CD8-positive, alpha-beta memory T cell (primary cell): ENCODE results near the gene SERPING1. TPM values are rescaled to one million over a fixed set of nuclear protein-coding genes. Genes with fewer than 3 reads are reported as not detected.

Experiments used
- CTCF ChIA-PET: fragments of 350-600 bp; sonication (Branson Sonifier 250); formaldehyde crosslinking; loops from one replicate; lab custom pipeline; 2021; ENCODE audit warnings: antibody characterized with exemption; lab: Charles Lee
- POLR2A ChIA-PET: fragments of 350-600 bp; sonication (Branson Sonifier 250); formaldehyde crosslinking; loops from one replicate; lab custom pipeline; 2021; ENCODE audit warnings: antibody characterized with exemption; lab: Charles Lee
- DNase-seq, 5 donors: peaks; one replicate each; pipeline versions ENCODE4 v3.0.0 to v3.0.0-alpha.2; 2020 to 2022; ENCODE audit warnings: mixed read lengths in 1 of 5
- H3K27ac ChIP-seq: one replicate; pipeline ENCODE4 v1.7.0; 2013; ENCODE audit warnings: low read depth, mild to moderate bottlenecking, low read length, moderate library complexity
- H3K27me3 ChIP-seq: 2 replicates; pipeline ENCODE4 v1.7.0; 2013; ENCODE audit warnings: low read length, mild to moderate bottlenecking; ENCODE audit not compliant: insufficient read depth, poor library complexity, severe bottlenecking
- H3K36me3 ChIP-seq: 2 replicates; pipeline ENCODE4 v1.7.0; 2013; ENCODE audit warnings: mild to moderate bottlenecking, low read length, moderate library complexity; ENCODE audit not compliant: insufficient read depth
- H3K4me1 ChIP-seq: 2 replicates; pipeline ENCODE4 v1.7.0; 2013; ENCODE audit warnings: mild to moderate bottlenecking, low read length, moderate library complexity; ENCODE audit not compliant: insufficient read depth
- H3K4me3 ChIP-seq: 2 replicates; pipeline ENCODE4 v1.7.0; 2013; ENCODE audit warnings: mild to moderate bottlenecking, low read length
- H3K9me3 ChIP-seq: 2 replicates; pipeline ENCODE4 v1.7.0; 2013; ENCODE audit warnings: mild to moderate bottlenecking, low read length
- H3K27ac Mint-ChIP-seq, 8 donors: one replicate each; pipeline ENCODE4 v1.8.0; 2020 to 2021; ENCODE audit warnings: mixed read lengths in 8 of 8, mild to moderate bottlenecking in 6 of 8, inconsistent platforms in 3 of 8, moderate library complexity in 3 of 8
- H3K27me3 Mint-ChIP-seq, 2 donors: one replicate each; pipeline ENCODE4 v1.8.0; 2020 to 2021; ENCODE audit warnings: mixed read lengths in 2 of 2, mild to moderate bottlenecking in 1 of 2, moderate library complexity in 1 of 2
- H3K36me3 Mint-ChIP-seq, 3 donors: one replicate each; pipeline ENCODE4 v1.8.0; 2020 to 2021; ENCODE audit warnings: mixed read lengths in 3 of 3, inconsistent platforms in 1 of 3, mild to moderate bottlenecking in 1 of 3
- H3K4me1 Mint-ChIP-seq, 3 donors: one replicate each; pipeline ENCODE4 v1.8.0; 2020 to 2021; ENCODE audit warnings: mixed read lengths in 3 of 3, inconsistent platforms in 1 of 3, mild to moderate bottlenecking in 1 of 3
- H3K4me3 Mint-ChIP-seq, 7 donors: one replicate each; pipeline ENCODE4 v1.8.0; 2020 to 2021; ENCODE audit warnings: mixed read lengths in 7 of 7, mild to moderate bottlenecking in 6 of 7, moderate library complexity in 4 of 7, inconsistent platforms in 2 of 7
- H3K9me3 Mint-ChIP-seq, 5 donors: one replicate each; pipeline ENCODE4 v1.8.0; 2020 to 2022; ENCODE audit warnings: mixed read lengths in 5 of 5, mild to moderate bottlenecking in 3 of 5, moderate library complexity in 2 of 5, inconsistent platforms in 1 of 5
- polyA plus RNA-seq: library from polyadenylated mRNA; unstranded; fragments of 300-500 nt; fragmentation: Illumina TruSeq; gene quantifications from one replicate; pipeline ENCODE4 v1.2.3, GENCODE V29; 2021
- total RNA-seq, 2 experiments: library from RNA; stranded (reverse); gene quantifications; one replicate each; pipeline ENCODE4 v1.2.3, GENCODE V29; 2021

Gene SERPING1
- total and polyA plus RNA-seq, 3 experiments from 2014 or later: not detected

DNA sequence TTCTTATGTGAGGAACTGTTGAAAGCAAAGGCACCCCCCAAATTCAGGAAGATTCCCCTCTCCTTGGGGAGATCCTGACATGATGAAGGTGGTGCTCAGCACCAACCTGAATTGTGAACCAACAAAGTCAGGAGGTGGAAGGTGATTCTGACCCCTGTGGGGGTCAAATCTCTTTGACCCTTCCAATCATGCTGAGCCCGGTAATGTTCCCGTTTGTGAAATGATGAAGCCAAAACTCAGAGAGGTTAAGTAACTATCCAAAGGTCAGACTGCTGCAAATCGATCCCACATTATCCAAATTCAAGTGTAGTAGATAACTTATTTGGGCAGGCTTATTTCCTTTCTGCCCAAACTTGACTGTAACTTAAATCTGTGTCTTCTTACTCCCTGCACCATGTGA is 19.1 kb downstream of the SERPING1 start:
- Histone ChIP-seq H3K9me3 (peaks cover 4% of the 10 kb centered on the region), H3K4me1 (no peaks in the 10 kb centered on the region), H3K27me3 (no peaks in the 10 kb centered on the region), H3K4me3 (no peak overlapping the region), H3K36me3 (no peaks in the 10 kb centered on the region), H3K27ac (no peak overlapping the region)
- CTCF ChIA-PET: no interaction called here
- H3K4me3 Mint-ChIP-seq: no peak overlapping the region
- H3K4me1 Mint-ChIP-seq: no peaks in the 10 kb centered on the region
- DNase-seq: no peak
- H3K27ac Mint-ChIP-seq: no peak overlapping the region
- peaks cover 5 to 22% (median 18%) of the 10 kb centered on the region in 5 donors for H3K9me3 Mint-ChIP-seq
- H3K27me3 Mint-ChIP-seq: peaks cover 18 to 24% of the 10 kb centered on the region in 2 donors
- POLR2A ChIA-PET: no interaction called here
- H3K36me3 Mint-ChIP-seq: peaks cover 0 to 7% (median 0%) of the 10 kb centered on the region in 3 donors

DNA sequence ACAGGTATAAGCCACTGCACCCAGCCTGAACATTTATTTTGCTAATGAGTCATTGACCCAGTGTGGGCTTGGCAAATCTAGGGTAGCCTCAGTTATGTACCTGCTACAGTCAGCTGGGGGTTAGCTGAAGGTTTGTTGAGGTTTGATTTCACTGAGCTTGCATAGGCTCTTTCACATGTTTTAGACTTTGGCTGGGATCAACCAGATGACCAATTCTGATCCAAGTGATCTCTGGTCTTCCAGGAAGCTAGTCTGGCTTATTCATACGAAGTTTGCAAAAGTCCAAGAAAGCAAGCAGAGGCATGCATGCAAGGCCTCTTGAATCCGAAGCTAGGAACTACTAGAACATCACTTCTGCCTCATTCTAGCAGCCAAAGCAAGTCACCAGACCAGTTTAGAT is 21.0 kb downstream of the SERPING1 start:
- no peak for DNase-seq
- no peak overlapping the region for H3K4me3 ChIP-seq
- no peak overlapping the region for H3K27ac Mint-ChIP-seq
- peaks cover 23 to 27% of the 10 kb centered on the region in 2 donors for H3K27me3 Mint-ChIP-seq
- peaks cover 5 to 25% (median 21%) of the 10 kb centered on the region in 5 donors for H3K9me3 Mint-ChIP-seq
- H3K4me3 Mint-ChIP-seq: no peak overlapping the region
- no peaks in the 10 kb centered on the region for H3K4me1 Mint-ChIP-seq
- peaks cover 0 to 7% (median 0%) of the 10 kb centered on the region in 3 donors for H3K36me3 Mint-ChIP-seq
- peaks cover 4% of the 10 kb centered on the region for H3K9me3 ChIP-seq
- POLR2A ChIA-PET: no interaction called here
- no peak overlapping the region for H3K27ac ChIP-seq
- CTCF ChIA-PET: interaction anchor here (0.7 to 1.2 kb wide), 2 partner anchors 14 to 125 kb away, joined by 3 read pairs; no protein-coding TSS in a partner anchor
- H3K27me3 ChIP-seq: no peaks in the 10 kb centered on the region
- no peaks in the 10 kb centered on the region for H3K36me3 ChIP-seq
- no peaks in the 10 kb centered on the region for H3K4me1 ChIP-seq

DNA sequence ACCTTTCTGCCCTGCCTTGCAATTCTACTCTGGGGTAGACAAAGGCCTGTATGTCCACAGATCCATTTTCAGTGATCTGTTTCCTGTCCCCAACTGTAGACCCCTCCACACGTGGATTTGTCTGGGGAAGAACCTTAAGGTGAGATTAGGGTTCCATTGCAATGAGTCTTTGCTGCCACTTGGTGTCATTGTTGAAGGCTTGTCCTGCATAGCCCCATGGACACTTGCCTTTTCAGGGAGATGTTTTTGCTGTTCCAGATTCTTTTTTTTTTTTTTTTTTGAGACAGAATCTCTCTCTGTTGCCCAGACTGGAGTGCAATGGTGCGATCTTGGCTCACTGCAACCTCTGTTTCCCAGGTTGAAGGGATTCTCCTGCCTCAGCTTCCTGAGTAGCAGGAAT is 21.8 kb downstream of the SERPING1 start:
- H3K4me1 ChIP-seq: no peaks in the 10 kb centered on the region
- Mint-ChIP-seq H3K4me1 (no peaks in the 10 kb centered on the region), H3K36me3 (peaks cover 0 to 7% (median 0%) of the 10 kb centered on the region in 3 donors), H3K27ac (no peak overlapping the region), H3K27me3 (peaks cover 23 to 26% of the 10 kb centered on the region in 2 donors), H3K4me3 (no peak overlapping the region), H3K9me3 (peaks cover 5 to 25% (median 21%) of the 10 kb centered on the region in 5 donors)
- ChIA-PET POLR2A (no interaction called here), CTCF (interaction anchor here (0.7 kb wide), 1 partner anchor 22 kb away, joined by 4 read pairs; the partner anchor contains the start of gene SERPING1)
- no peak overlapping the region for H3K27ac ChIP-seq
- no peaks in the 10 kb centered on the region for H3K36me3 ChIP-seq
- no peaks in the 10 kb centered on the region for H3K27me3 ChIP-seq
- no peak for DNase-seq
- peaks cover 4% of the 10 kb centered on the region for H3K9me3 ChIP-seq
- H3K4me3 ChIP-seq: no peak overlapping the region

DNA sequence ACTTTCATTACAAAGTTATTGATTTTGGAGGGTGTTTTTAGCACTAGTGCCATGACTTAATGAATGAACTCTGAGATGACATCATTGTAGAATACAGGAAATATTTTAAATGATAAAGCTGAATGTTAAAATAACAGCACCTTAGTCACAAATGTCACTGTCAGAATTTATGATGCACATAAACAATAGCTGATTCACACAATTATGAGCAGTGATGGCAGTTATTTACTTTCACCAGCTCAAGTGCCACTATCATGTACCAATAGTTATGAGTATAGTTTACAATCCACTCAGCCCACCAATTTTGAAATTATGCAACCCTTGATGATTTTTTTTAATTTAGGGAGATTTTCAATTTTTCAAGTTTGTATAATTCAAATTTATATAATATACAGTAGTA is 23.0 kb downstream of the SERPING1 start:
- Mint-ChIP-seq H3K27ac (no peak overlapping the region), H3K36me3 (peaks cover 0 to 7% (median 0%) of the 10 kb centered on the region in 3 donors), H3K9me3 (peaks cover 5 to 25% (median 21%) of the 10 kb centered on the region in 5 donors), H3K27me3 (peaks cover 20 to 26% of the 10 kb centered on the region in 2 donors), H3K4me3 (no peak overlapping the region), H3K4me1 (no peaks in the 10 kb centered on the region)
- Histone ChIP-seq H3K27ac (no peak overlapping the region), H3K36me3 (no peaks in the 10 kb centered on the region), H3K9me3 (peaks cover 4% of the 10 kb centered on the region), H3K27me3 (no peaks in the 10 kb centered on the region), H3K4me3 (no peak overlapping the region), H3K4me1 (no peaks in the 10 kb centered on the region)
- CTCF ChIA-PET: interaction anchor here (1.3 to 1.6 kb wide), 2 partner anchors 21 to 203 kb away, joined by 3 to 4 read pairs; no protein-coding TSS in a partner anchor
- DNase-seq: no peak
- POLR2A ChIA-PET: no interaction called here

DNA sequence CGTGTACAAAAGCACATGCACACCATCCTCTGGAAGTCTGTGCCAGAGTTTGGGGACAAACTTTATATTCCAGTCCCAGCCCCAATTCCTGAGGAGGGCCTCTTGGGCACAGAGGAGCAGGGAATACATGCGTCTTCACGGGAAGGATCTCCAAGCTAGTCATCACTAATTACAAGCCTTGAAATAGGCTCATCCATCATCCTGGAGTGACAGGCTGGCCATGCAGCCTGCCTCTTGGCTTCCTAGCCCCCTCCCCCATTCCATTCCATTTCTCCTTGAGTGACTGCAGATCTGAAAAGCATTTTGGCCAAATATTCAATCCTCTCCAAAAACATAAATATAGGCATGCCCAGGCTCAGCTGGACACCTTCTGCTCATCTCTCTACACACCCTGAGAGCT is 24.8 kb downstream of the SERPING1 start:
- H3K27me3 ChIP-seq: no peaks in the 10 kb centered on the region
- H3K27ac Mint-ChIP-seq: no peak overlapping the region
- peaks cover 5 to 25% (median 21%) of the 10 kb centered on the region in 5 donors for H3K9me3 Mint-ChIP-seq
- no peaks in the 10 kb centered on the region for H3K36me3 ChIP-seq
- H3K27ac ChIP-seq: no peak overlapping the region
- H3K4me1 Mint-ChIP-seq: no peaks in the 10 kb centered on the region
- H3K9me3 ChIP-seq: peaks cover 4% of the 10 kb centered on the region
- peaks cover 0 to 7% (median 0%) of the 10 kb centered on the region in 3 donors for H3K36me3 Mint-ChIP-seq
- ChIA-PET CTCF (interaction anchor here (1.0 kb wide), 1 partner anchor 164 kb away, joined by 3 read pairs; no protein-coding TSS in a partner anchor), POLR2A (no interaction called here)
- H3K4me3 ChIP-seq: no peak overlapping the region
- no peak overlapping the region for H3K4me3 Mint-ChIP-seq
- DNase-seq: no peak
- H3K27me3 Mint-ChIP-seq: peaks cover 14 to 17% of the 10 kb centered on the region in 2 donors
- H3K4me1 ChIP-seq: no peaks in the 10 kb centered on the region

DNA sequence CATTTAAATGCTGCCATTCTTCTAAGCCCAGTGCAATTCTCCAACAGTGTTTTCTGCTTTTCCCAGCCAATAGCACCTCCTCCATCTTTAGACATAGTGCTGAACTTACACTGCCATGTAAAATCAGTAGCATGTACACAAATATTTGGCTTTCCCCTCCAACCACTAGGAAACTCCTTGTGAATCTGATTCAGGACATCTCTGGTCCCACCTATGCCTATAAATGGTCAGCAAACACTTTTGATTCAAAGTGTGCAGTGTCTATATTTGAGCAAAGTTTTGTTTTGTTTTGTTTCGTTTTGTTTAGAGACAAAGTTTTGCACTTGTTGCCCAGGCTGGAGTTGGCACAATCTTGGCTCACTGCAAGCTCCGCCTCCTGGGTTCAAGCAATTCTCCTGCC is 27.4 kb downstream of the SERPING1 start:
- no peaks in the 10 kb centered on the region for H3K27me3 ChIP-seq

DNA sequence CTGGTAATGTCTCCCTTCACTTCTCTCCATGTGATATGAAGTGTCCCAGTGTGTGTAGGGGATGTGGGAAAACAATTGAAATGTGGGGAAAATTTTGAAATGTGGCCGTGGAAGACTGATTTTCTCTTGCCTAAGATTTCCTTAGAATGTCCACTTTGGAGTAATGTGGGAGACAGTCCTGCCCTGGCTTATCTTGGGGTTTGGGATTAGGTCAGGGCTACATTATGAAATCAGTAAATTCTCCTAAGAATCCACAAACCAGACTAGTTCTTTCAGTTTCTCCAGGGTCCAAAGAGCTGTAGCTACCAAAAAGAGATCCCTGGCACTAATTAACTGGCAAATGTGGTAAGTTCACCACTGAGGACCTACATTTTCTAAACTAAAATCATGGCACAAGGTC is 29.4 kb downstream of the SERPING1 start:
- Mint-ChIP-seq H3K9me3 (peaks cover 0 to 3% (median 0%) of the 10 kb centered on the region in 5 donors), H3K27me3 (peaks cover 8 to 28% of the 10 kb centered on the region in 2 donors), H3K36me3 (no peaks in the 10 kb centered on the region), H3K27ac (no peak overlapping the region), H3K4me1 (no peaks in the 10 kb centered on the region), H3K4me3 (no peak overlapping the region)
- CTCF ChIA-PET: interaction anchor here (1.1 to 1.3 kb wide), 3 partner anchors 18 to 59 kb away, joined by 3 to 4 read pairs (median 4); partner anchors contain the start of gene UBE2L6
- no peaks in the 10 kb centered on the region for H3K4me1 ChIP-seq
- no peaks in the 10 kb centered on the region for H3K9me3 ChIP-seq
- no peak overlapping the region for H3K27ac ChIP-seq
- DNase-seq: no peak
- POLR2A ChIA-PET: no interaction called here
- H3K27me3 ChIP-seq: no peaks in the 10 kb centered on the region
- no peak overlapping the region for H3K4me3 ChIP-seq
- no peaks in the 10 kb centered on the region for H3K36me3 ChIP-seq

More for the DNA sequence above, 27.4 kb downstream of the SERPING1 start:
- Histone ChIP-seq H3K9me3 (no peaks in the 10 kb centered on the region), H3K36me3 (no peaks in the 10 kb centered on the region), H3K4me1 (no peaks in the 10 kb centered on the region), H3K27ac (no peak overlapping the region), H3K4me3 (no peak overlapping the region)
- no peak overlapping the region for H3K27ac Mint-ChIP-seq
- H3K4me1 Mint-ChIP-seq: no peaks in the 10 kb centered on the region
- peaks cover 8 to 25% of the 10 kb centered on the region in 2 donors for H3K27me3 Mint-ChIP-seq
- no peak for DNase-seq
- no peak overlapping the region for H3K4me3 Mint-ChIP-seq
- CTCF ChIA-PET: no interaction called here
- H3K9me3 Mint-ChIP-seq: peaks cover 3 to 15% (median 9%) of the 10 kb centered on the region in 5 donors
- H3K36me3 Mint-ChIP-seq: peaks cover 0 to 7% (median 0%) of the 10 kb centered on the region in 3 donors
- POLR2A ChIA-PET: no interaction called here

DNA sequence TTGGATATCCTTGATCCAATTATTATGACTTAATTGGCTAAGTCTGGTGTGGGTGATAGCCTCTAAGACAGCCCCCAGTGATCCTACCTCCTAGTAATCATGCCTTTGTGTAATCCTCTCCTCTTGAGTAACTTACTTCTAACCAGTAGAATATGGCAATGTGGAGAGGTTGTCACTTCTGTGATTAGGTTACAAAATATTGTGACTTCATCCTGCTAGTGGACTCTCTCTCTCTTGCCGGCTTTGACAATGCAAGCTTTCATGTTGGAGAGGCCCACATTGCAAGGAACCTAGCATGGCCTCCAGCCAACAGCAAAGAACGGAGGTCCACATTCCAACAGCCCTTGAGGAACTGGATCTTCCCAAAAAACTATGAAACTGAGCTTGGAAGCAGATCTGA is 32.7 kb downstream of the SERPING1 start:
- Histone ChIP-seq H3K4me1 (no peaks in the 10 kb centered on the region), H3K9me3 (no peaks in the 10 kb centered on the region), H3K4me3 (no peak overlapping the region), H3K27me3 (peaks cover 7% of the 10 kb centered on the region), H3K27ac (no peak overlapping the region), H3K36me3 (no peaks in the 10 kb centered on the region)
- Mint-ChIP-seq H3K4me3 (no peak overlapping the region), H3K27ac (no peak overlapping the region), H3K27me3 (peaks cover 12 to 47% of the 10 kb centered on the region in 2 donors), H3K9me3 (no peaks in the 10 kb centered on the region), H3K36me3 (no peaks in the 10 kb centered on the region), H3K4me1 (no peaks in the 10 kb centered on the region)
- ChIA-PET CTCF (interaction anchor here (1.2 kb wide), 1 partner anchor 11 kb away, joined by 4 read pairs; no protein-coding TSS in a partner anchor), POLR2A (no interaction called here)
- no peak for DNase-seq
